Measurements from ENCODE around the gene GJC2.

GJC2 gene

DNA sequence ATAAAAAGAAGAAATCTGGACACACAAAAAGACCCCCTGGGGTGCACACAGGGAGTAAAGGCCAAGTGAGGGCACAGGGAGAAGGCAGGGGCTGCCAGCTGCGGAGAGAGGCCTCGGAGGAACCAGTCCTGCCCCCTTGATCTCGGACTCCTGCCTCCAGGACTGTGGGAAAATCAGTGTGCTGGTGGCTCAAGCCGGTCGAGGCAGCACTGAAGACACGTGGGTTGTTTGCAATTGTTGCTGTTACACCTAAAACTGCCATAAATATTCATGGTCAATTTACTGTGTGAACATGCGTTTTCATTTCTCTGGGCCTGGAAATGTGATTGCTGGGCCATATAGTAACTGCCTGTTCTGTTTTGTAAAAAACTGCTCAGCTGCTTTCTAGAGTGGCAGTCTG is 34.4 kb downstream of the GJC2 start:
- in situ Hi-C loops (cut with HindIII; ENCODE audit: low sequenced_read_pairs), result no loop called here

DNA sequence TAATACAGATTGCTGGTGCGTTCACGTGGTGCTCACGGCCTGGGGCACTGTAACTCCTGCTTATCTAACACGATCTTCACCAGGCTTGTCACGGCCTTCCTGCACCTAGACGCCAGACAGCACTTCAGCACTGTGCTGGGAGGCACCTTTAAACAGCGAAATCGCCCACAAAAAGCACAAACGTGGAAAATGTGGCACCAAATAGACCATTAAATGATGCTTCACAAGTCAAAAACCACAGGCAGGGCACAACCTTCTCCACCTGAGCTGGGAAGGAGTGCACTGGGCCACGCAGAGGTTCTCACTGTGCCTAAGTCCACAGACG is 35.9 kb downstream of the GJC2 start:
- in situ Hi-C loops (cut with HindIII; ENCODE audit: low sequenced_read_pairs), result loop anchor here (5.0 kb wide), 1 partner anchor 48 kb away; no protein-coding TSS in a partner anchor

DNA sequence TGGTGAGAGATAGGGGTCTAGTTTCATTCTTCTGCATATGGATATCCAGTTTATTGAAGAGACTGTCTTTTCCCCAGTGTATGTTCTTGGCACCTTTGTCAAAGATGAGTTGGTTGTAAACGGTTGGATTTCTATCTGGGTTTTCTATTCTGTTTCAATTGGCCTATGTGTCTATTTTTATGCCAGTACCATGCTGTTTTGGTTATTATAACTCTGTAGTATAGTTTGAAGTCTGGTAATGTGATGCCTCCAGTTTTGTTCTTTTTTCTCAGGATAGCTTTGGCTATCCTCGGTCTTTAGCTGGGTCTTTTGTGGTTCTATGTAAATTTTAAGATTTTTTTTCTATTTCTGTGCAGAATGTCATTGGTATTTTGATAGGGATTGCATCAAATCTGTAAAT is 38.5 kb downstream of the GJC2 start:
- in situ Hi-C loops (cut with HindIII; ENCODE audit: low sequenced_read_pairs), result loop anchor here (5.0 kb wide), 1 partner anchor 51 kb away; no protein-coding TSS in a partner anchor

DNA sequence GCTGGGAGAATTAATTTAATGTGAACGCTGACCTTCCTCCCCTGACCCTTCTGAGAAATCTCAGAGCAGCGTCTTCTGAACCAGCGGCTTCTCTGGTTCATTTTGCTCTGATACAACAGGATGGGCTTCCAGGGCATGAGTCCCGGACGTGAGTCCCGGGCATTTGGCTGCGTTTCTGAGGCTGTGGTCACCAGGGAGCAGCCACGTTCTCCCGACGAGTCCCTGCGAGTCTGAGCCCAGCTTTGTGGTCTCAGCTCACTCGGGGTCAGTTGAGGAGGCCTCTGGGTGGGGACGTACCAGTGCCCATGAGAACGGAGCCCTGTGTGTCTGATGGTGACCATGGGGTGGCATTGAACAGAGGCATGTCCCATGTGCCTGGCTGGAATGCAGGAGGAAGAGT is 40.5 kb downstream of the GJC2 start:
- in situ Hi-C loops (cut with HindIII; ENCODE audit: low sequenced_read_pairs), result no loop called here

DNA sequence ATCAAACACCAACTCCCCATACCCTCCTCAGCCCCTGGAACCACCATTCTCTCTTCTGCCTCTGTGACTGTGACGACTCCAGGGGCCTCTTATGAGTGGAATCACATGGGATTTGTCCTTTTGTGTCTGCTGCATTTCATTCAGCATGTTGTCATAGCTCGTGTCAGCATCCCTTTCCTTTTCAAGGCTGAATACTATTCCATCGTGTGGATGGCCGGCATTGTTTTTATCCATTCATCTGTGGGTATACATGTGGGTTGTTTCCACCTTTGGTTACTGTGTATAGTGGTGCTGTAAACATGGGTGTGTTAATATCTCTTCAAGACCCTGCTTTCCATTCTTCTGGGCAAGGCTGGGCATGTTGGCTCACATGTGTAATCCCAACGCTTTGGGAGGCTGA is 41.0 kb downstream of the GJC2 start:
- in situ Hi-C loops (cut with HindIII; ENCODE audit: low sequenced_read_pairs), result no loop called here

DNA sequence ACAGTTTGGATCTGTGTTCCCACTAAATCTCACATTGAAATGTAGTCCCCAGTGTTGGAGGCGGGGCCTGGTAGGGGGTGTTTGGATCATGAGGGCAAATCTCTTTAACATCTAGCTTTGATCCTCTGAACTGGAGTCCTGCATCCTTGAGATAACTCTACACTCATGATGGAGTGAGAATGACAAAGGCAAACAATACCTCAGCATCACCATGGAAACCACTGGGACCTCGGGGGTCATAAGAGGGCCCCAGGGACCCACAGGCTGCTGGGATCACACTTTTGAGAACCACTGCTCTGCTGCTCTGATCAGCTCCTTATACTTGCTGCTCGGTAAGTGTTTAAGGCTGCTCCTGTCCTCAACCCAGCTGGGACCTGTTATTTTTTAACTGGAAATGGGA is 44.7 kb downstream of the GJC2 start:
- in situ Hi-C loops (cut with HindIII; ENCODE audit: low sequenced_read_pairs), result no loop called here

DNA sequence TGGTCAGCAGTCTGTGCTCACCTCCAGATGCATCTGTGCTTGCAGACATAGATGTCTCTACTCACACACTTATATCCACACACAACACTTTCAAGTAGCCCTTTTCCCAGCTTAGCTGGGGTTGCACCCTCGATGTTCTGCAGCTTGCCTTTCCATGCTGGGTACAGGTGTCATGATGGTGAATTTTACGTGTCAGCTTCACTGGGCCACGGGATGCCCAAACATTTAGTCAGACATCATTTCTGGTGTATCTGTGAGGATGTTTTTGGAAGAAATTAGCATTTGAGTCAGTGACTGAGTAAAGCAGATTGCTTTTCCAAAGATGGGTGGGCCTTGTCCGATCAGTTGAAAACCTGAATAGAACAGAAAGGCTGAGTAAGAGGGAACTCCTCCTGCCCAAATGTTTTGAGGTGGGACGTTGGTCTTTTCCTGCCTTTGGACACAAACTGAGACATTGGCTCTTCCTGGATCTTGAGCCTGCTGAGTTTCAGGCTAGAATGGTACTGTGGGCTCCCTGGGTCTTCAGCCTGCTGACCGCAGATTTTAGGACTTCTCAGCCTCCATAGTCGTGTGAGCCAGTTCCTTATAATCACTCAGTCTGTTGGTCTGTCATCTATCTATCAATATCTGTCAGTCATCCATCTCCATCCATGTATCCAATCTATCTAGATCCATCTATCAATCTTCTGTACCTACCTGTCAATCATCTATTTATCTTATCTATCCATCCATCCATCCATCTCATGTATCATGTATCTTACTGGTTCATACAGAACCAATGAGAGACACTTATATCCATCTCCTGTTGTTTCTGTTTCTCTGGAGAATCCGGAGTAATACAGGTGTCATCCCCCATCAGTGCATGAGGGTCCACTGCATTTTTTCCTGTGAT is 45.4 kb downstream of the GJC2 start:
- in situ Hi-C loops (cut with HindIII; ENCODE audit: low sequenced_read_pairs), result no loop called here

DNA sequence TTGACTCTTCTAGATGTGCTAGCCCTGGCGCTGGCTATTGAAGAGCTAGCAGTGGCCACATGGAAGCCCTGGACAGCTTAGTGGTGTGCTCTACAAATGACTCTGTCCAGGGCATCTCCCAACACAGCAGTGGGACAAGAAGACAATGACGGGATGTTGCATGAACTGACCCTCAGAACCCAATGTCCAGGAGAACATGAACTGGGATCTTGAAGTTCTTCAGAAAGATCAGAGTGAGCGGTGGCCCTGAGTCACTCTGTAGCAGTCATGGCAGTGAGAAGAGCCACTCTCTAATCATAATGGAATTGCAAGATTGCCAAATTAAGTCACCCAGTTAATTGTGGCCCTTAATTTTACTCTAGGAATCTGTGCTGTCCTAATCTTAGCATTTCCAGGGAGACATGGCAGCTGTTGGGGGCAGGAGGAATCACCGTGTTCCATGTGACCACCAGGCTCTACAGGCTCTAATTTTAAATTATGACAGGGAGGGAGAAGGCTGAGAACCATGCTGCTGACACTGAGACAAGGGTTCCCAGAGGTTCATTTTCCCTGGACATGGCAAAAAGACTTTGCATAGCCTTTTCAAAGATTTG is 47.9 kb downstream of the GJC2 start:
- in situ Hi-C loops (cut with HindIII; ENCODE audit: low sequenced_read_pairs), result no loop called here

DNA sequence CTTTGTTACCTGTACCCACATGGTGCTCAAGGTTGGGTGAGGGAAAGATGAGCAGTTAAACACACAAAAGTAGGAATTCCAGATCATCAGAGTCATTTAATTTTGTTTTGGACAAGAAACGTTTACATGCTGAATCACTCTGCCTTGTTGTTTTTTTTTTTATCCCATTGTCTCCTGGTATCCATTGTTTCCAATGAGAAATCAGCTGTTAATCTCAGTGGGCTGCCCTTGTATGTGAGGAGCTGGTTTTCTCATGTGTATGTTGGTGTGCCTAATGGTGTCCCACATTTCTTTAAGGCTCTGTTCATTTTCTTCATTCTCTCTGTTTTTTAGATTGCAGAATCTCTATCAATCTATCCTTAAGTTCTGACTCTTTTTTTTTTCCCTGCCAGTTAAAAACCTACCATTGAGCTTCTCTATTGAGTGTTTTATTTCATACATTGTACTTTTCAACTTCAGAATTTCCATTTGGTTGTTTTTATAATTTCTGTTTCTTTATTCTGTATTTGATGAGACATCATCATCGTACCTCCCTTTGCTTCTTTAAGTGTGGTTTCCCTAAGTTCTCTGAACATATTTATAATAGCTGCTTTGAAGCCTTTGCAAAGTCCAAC is 49.4 kb downstream of the GJC2 start:
- in situ Hi-C loops (cut with HindIII; ENCODE audit: low sequenced_read_pairs), result no loop called here

DNA sequence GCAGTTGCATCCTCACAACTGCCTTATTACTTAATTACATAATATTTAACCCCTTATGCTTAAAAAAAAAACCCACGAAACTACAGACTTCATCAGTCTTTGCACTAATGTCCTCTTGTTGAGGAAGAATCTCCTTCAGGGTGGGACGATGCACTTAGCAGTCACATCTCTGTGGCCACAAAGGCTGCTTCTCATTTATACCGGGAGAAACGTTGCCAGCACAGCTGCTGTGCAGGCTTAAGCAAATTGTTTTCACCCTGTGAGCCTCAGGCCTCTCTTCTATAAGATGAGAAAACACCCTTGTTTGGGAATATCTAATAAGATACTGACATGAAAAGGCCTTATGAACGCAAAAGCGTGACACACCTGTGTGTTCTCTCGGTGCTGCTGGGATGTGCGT is 55.2 kb downstream of the GJC2 start:
- in situ Hi-C loops (cut with HindIII; ENCODE audit: low sequenced_read_pairs), result no loop called here

DNA sequence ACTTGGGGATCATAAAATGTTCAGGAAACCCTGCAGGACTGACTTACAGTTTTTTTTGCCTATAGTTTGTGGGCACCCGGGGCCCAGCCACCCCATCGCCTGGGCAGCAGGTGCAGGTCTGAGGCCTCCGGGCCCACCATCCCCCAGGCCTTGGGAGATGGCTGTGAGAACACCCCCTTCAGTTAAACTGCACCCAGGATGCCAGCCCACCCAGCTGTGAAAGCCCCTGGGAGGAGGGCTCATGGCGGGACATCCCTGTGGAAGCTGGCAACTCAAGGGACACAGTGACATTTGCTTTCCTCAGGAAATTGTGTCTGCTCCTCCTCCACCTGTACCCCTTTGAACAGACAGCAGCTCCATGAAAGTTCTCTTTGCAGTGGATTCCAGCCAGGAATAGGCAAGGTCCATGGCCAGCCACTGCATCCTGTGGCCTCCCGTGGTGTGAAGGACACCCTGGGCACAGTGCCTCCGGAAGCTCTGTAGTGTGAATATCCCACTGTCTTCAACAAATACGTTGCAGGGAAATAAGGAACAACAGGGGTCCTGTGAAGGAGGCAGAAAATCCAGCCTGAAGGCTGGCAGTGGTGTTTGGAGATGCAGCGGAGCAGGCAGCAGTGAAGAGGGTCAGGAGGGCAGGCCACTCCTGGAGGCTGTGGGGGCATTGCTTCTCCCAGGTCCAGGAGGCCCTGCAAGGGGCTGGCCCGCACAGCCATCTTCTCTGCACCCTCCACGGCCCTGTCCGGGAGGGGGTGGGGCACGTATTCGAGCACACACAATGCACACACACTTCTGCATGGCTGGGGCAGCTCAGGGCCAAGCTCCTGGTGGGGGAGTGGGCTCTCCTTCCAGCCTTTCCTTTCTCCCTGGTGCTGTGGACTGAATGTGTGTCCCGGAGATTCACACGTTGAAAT is 56.1 kb downstream of the GJC2 start:
- in situ Hi-C loops (cut with HindIII; ENCODE audit: low sequenced_read_pairs), result no loop called here

DNA sequence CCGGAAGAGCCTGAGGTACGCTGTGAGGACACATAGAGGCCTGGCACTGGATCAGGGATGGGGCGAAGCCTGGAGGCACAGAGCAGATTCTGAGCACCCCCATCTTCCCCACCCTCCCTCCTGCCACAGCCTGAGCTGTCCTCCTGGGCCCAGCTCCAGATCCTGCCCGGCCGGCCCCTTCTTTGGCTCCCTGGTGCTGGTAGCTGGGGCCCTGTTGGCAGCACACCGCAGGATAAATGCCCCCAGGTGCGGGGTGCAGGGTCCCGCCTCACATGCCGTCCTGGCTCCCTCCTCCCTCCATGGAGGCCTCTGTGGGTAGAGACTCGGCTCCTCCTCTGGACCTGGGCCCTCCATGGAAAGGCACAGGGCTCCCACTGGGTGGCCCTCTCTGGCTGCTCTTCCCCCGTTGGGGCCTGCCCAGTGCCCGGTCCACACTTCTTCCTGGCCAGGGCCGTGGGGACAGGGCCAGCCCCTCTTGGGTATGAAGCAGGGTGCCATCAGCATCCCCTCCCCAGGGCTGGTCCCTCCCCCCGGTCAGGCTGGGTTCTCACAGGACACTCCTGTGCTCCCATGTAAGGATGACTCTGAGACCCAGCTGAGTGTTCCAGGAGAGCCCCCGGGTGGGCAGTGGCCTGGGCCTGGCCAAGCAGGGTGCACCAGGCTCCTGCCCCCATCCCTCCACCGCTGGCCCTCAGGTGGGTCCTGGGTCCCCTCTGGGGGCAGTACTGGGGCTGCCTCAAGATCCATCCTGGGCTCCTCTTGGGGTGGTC is 57.0 kb downstream of the GJC2 start:
- in situ Hi-C loops (cut with HindIII; ENCODE audit: low sequenced_read_pairs), result no loop called here

DNA sequence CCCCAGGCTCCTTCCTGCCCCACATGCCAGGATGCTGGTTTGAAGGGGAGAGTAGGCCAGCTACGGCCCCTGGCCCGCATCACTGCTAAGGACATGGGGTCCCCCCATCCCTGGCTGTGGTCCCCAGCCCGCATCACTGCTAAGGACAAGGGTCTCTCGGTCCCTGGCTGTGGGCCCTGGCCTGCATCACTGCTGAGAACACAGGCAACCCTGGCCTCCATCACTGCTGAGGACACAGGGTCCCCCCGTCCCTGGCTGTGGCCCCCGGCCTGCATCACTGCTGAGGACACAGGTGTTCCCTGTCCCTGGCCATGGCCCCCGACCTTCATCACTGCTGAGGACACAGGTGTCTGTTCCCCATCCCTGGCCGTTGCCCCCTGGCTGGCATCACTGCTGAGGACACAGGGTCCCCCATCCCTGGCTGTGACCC is 57.7 kb downstream of the GJC2 start:
- in situ Hi-C loops (cut with HindIII; ENCODE audit: low sequenced_read_pairs), result no loop called here

DNA sequence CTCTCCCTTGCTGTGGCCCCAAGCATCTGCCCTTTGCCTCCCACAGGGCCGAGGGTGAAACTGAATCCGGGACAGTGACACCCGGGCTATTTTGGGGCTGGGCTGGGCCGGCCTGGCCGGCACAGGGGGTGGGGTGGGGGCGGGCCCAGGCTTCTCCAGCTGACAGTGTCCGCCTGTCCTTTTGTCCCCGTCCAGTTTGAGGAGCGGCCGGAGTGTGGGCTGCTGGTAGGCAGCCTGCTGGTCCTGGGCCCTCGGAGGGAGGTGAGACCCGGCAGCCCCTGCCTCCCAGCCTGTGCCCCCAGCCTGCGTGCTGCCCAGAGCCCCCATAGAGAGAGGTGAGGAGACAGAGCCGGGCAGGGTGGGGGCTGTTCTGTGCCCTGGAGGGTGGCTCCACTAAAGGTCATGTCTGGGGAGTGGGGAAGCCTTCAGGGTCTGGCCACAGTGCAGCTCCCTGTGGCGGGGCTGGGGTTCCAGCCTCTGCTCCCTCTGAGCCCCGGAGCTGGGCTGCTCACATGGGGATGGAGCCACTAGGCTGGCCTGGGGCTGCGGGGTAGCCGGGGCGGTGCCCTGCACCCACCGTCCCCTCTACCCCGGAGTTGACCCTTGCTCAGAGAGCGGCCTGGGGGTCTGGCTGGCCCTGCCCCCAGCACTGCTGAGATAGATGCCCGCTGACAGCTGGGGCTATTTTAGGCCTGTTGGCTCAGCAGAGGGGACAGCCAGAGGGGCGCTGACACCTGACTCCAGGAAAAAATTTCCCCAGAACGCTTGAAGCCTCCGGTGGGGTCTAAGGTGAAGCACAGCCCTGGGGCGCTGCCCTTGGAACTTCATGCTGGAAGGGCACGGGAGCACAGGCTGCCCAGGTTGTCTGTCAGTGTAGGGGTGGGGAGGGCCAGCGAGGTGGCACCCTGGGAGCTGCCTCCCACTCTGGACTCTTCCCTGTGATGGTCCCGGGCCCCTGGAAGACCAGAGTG is 58.4 kb downstream of the GJC2 start, which contains the start of gene OBSCN:
Gene OBSCN (plus strand): TSS at position 194 of the 971 bp plus-strand sequence. CDS start 3,740 bp downstream, outside the sequence.
- in situ Hi-C loops (cut with HindIII; ENCODE audit: low sequenced_read_pairs), result no loop called here

DNA sequence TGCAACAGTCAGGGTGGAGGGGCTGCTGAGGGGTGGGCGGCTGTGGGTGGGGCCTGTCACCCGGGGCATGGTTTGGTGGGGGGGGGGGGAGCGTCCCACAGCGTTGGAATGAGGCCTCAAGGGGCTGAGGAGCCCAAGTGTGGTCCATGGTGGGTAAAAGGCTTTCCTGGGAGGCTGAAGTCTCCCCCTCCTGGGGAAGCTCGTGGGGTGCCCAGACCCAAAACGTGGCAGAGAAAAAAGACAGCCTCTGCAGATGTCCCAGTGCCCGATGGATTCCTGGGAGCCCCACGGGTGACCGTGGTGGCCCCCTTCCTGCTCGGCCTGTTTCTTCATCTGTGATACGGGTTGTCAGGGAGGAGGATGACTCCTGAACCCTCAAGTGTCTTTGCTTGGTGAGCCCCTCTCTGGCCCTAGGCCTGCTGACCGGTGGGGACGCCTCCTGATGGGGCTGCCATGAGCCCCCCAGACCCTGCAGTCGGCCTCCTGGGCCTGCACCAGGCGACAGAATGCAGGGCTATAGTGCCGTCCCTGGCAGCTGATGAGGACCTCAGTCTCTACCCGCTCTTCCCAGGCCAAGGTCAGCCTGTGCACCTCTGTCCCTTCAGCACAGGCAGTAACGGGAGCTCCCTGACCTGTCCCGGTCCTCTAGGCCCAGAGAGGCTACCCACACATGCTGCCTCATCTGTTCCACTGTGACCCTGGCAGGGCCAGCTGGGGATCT is 59.3 kb downstream of the GJC2 start:
- in situ Hi-C loops (cut with HindIII; ENCODE audit: low sequenced_read_pairs), result no loop called here

All from endothelial cell of hepatic sinusoid (primary cell).